ENCODE measurements around the gene VAPB. TPM values are rescaled to one million over a fixed set of nuclear protein-coding genes. Genes with fewer than 3 reads are reported as not detected.
"Not testable (repeated sequence)": the region's sequence is repeated elsewhere in the genome, so short reads cannot be mapped to it uniquely, and the experiment has no call there.

Gene VAPB
- total RNA-seq, 1 experiment from 2014 or later, result 46.6 TPM

- TF ChIP-seq ZNF281 (CRISPR knock-in tag; IDR thresholded peaks at IDR 0.05) (no peak), ARID4B (CRISPR knock-in tag; IDR thresholded peaks at IDR 0.05; ENCODE audit: borderline replicate concordance) (no peak), NFE2L1 (CRISPR knock-in tag; IDR thresholded peaks at IDR 0.05) (no peak)
Observed at GRCh38 chr20:58421497-58421850, 32.4 kb downstream of the VAPB start (continued).

GRCh38 chr20:58424218-58424969 is 35.4 kb downstream of the VAPB start:
- ChIA-PET CTCF (interaction anchor here (1.0 kb wide), 1 partner anchor 19 kb away, joined by 3 read pairs; no protein-coding TSS in a partner anchor), POLR2A (no interaction called here)
- no peak overlapping the region for H3K4me3 Mint-ChIP-seq
- H3K27ac Mint-ChIP-seq, result peak overlapping the region; percentile 71
- TF ChIP-seq JAZF1 (CRISPR knock-in tag; IDR thresholded peaks at IDR 0.05) (no peak), IRF1 (CRISPR knock-in tag; IDR thresholded peaks at IDR 0.05) (no peak), USF2 (CRISPR knock-in tag; IDR thresholded peaks at IDR 0.05) (peak; percentile 28; the same call in 1 of the 2 replicates), HMGXB4 (CRISPR knock-in tag; IDR thresholded peaks at IDR 0.05) (no peak), ZSCAN18 (CRISPR knock-in tag; IDR thresholded peaks at IDR 0.05) (no peak), ATF3 (CRISPR knock-in tag; conservative IDR thresholded peaks at IDR 0.05) (no peak), TP53 (CRISPR knock-in tag; IDR thresholded peaks at IDR 0.05) (no peak)
- H3K27me3 Mint-ChIP-seq (ENCODE audit: low read depth), result no peaks in the 10 kb centered on the region
- no peak for DNase-seq (ENCODE audit: low spot score)
- H3K9me3 Mint-ChIP-seq, result peaks cover 4% of the 10 kb centered on the region; the same call in 1 of the 2 replicates
- peak; percentile 74 for ATAC-seq
- H3K36me3 Mint-ChIP-seq, result peaks cover 26% of the 10 kb centered on the region
- peaks cover 40% of the 10 kb centered on the region for H3K4me1 Mint-ChIP-seq

- H3K27me3 Mint-ChIP-seq (ENCODE audit: low read depth); CTCF ChIA-PET; DNase-seq (ENCODE audit: low spot score); H3K9me3 Mint-ChIP-seq; H3K4me3 Mint-ChIP-seq; ATAC-seq; H3K27ac Mint-ChIP-seq; POLR2A ChIA-PET: not testable (repeated sequence)
- Mint-ChIP-seq H3K36me3 (peaks cover 21% of the 10 kb centered on the region), H3K4me1 (peaks cover 30% of the 10 kb centered on the region)
Observed at GRCh38 chr20:58427571-58427970, 38.5 kb downstream of the VAPB start.

Data from WTC11 (cell line).